Hepatocyte (in vitro differentiated cells): ENCODE results near the gene ALG14.
"Not testable (repeated sequence)": the region's sequence is repeated elsewhere in the genome, so short reads cannot be mapped to it uniquely, and the experiment has no call there.

Experiments used
- EZH2 ChIP-seq: fragments of 200-600 bp; sonication (generic); IDR thresholded peaks from 2 replicates; pipeline ENCODE4 v1.6.1; 2016; ENCODE audit warnings: antibody characterized with exemption, mild to moderate bottlenecking, borderline replicate concordance
- TF ChIP-seq, protein P1 (sequence below): fragments of 200-600 bp; sonication (generic); IDR thresholded peaks from 2 replicates; pipeline ENCODE4 v1.5.1; 2016; ENCODE audit warnings: antibody characterized with exemption, mild to moderate bottlenecking; ENCODE audit not compliant: poor library complexity

DNA sequence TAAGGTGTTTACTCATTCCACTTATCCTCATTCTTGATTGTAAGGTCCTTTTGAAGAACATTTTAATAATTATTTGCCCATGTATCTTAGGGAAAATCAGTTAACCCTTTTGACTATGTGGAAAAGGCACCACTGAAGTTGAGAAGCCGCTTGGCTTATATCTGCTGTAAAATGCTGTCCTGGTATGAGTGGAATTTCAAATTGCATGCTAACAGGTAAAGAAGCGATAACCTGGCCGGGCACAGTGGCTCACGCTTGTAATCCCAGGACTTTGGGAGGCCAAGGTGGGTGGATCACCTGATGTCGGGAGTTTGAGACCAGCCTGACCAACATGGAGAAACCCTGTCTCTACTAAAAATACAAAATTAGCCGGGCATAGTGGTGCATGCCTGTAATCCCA lies 53.3 kb downstream of the ALG14 start:
- not testable (repeated sequence) for TF ChIP-seq EZH2
- TF ChIP-seq, protein P1, sequence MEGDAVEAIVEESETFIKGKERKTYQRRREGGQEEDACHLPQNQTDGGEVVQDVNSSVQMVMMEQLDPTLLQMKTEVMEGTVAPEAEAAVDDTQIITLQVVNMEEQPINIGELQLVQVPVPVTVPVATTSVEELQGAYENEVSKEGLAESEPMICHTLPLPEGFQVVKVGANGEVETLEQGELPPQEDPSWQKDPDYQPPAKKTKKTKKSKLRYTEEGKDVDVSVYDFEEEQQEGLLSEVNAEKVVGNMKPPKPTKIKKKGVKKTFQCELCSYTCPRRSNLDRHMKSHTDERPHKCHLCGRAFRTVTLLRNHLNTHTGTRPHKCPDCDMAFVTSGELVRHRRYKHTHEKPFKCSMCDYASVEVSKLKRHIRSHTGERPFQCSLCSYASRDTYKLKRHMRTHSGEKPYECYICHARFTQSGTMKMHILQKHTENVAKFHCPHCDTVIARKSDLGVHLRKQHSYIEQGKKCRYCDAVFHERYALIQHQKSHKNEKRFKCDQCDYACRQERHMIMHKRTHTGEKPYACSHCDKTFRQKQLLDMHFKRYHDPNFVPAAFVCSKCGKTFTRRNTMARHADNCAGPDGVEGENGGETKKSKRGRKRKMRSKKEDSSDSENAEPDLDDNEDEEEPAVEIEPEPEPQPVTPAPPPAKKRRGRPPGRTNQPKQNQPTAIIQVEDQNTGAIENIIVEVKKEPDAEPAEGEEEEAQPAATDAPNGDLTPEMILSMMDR: not testable (repeated sequence)
